ENCODE measurements around the gene PPHLN1.

PPHLN1 gene

GRCh38 chr12:42356344-42356743 lies 30.4 kb downstream of the PPHLN1 start:
- no peak for DNase-seq (ENCODE audit: low read depth, low spot score)
- H3K4me3 ChIP-seq (ENCODE audit: low read depth, low read length), result no peak overlapping the region
- TF ChIP-seq CTCF (IDR thresholded peaks at IDR 0.05; ENCODE audit: low read depth, low read length), result no peak
- in situ Hi-C loops (cut with HindIII; ENCODE audit: low sequenced_read_pairs), result no loop called here

- in situ Hi-C loops (cut with HindIII; ENCODE audit: low sequenced_read_pairs), result no loop called here
- no peak for DNase-seq (ENCODE audit: low read depth, low spot score)
- no peak overlapping the region for H3K4me3 ChIP-seq (ENCODE audit: low read depth, low read length)
- no peak for TF ChIP-seq CTCF (IDR thresholded peaks at IDR 0.05; ENCODE audit: low read depth, low read length)
Measured at GRCh38 chr12:42360747-42361403, 34.9 kb downstream of the PPHLN1 start.

GRCh38 chr12:42361909-42362646 lies 36.1 kb downstream of the PPHLN1 start:
- no peak for TF ChIP-seq CTCF (IDR thresholded peaks at IDR 0.05; ENCODE audit: low read depth, low read length)

GRCh38 chr12:42362647-42363260 lies 36.8 kb downstream of the PPHLN1 start:
- DNase-seq (ENCODE audit: low read depth, low spot score), result no peak
- no peak for TF ChIP-seq CTCF (IDR thresholded peaks at IDR 0.05; ENCODE audit: low read depth, low read length)
- in situ Hi-C loops (cut with HindIII; ENCODE audit: low sequenced_read_pairs), result no loop called here
- H3K4me3 ChIP-seq (ENCODE audit: low read depth, low read length), result no peak overlapping the region

More at GRCh38 chr12:42361909-42362646, 36.1 kb downstream of the PPHLN1 start:
- H3K4me3 ChIP-seq (ENCODE audit: low read depth, low read length), result no peak overlapping the region
- in situ Hi-C loops (cut with HindIII; ENCODE audit: low sequenced_read_pairs), result no loop called here
- no peak for DNase-seq (ENCODE audit: low read depth, low spot score)

- no peak for TF ChIP-seq CTCF (IDR thresholded peaks at IDR 0.05; ENCODE audit: low read depth, low read length)
- in situ Hi-C loops (cut with HindIII; ENCODE audit: low sequenced_read_pairs), result no loop called here
- H3K4me3 ChIP-seq (ENCODE audit: low read depth, low read length), result no peak overlapping the region
- DNase-seq (ENCODE audit: low read depth, low spot score), result no peak
Measured at GRCh38 chr12:42364692-42365091, 38.7 kb downstream of the PPHLN1 start.

- no peak overlapping the region for H3K4me3 ChIP-seq (ENCODE audit: low read depth, low read length)
- no peak for DNase-seq (ENCODE audit: low read depth, low spot score)
- in situ Hi-C loops (cut with HindIII; ENCODE audit: low sequenced_read_pairs), result no loop called here
- no peak for TF ChIP-seq CTCF (IDR thresholded peaks at IDR 0.05; ENCODE audit: low read depth, low read length)
Measured at GRCh38 chr12:42365486-42365885, 39.5 kb downstream of the PPHLN1 start.

Data from astrocyte of the spinal cord (primary cell).